GM21786 (cell line): Measurements from ENCODE around the gene PINK1.

Source experiments
- ATAC-seq: cut with Tn5 transposase; IDR thresholded peaks from one replicate; pipeline ENCODE4 v1.9.1; 2021; ENCODE audit not compliant: unreplicated experiment

Gene PINK1

GRCh38 chr1:20643080-20643479, 9.8 kb downstream of the PINK1 start:
- ATAC-seq = no peak

GRCh38 chr1:20644416-20644815, 11.2 kb downstream of the PINK1 start:
- no peak for ATAC-seq

GRCh38 chr1:20645414-20645813, 12.2 kb downstream of the PINK1 start:
- no peak for ATAC-seq

- ATAC-seq = no peak
These were observed 15.2 kb downstream of the PINK1 start for GRCh38 chr1:20648438-20648837.

- no peak for ATAC-seq
These were observed 15.7 kb downstream of the PINK1 start for GRCh38 chr1:20648946-20649345.

- ATAC-seq = no peak
These were observed 19.0 kb downstream of the PINK1 start for GRCh38 chr1:20652300-20652699.

- no peak for ATAC-seq
These were observed 20.9 kb downstream of the PINK1 start for GRCh38 chr1:20654104-20654690.

- no peak for ATAC-seq
These were observed 23.8 kb downstream of the PINK1 start for GRCh38 chr1:20657024-20657423.

GRCh38 chr1:20658166-20658915, 25.1 kb downstream of the PINK1 start:
- ATAC-seq = no peak

GRCh38 chr1:20660363-20660762, 27.1 kb downstream of the PINK1 start:
- no peak for ATAC-seq

GRCh38 chr1:20660847-20661206, 27.6 kb downstream of the PINK1 start:
- no peak for ATAC-seq

GRCh38 chr1:20661207-20662109, 28.2 kb downstream of the PINK1 start, which contains the start of gene DDOST:
DDOST (minus strand) TSS chr1:20661369; CDS start chr1:20661350, 19 bp downstream.
- peak; percentile 94 for ATAC-seq

GRCh38 chr1:20662110-20662475, 28.8 kb downstream of the PINK1 start:
- ATAC-seq = no peak

GRCh38 chr1:20663365-20663764, 30.1 kb downstream of the PINK1 start:
- ATAC-seq = no peak

- no peak for ATAC-seq
These were observed 30.9 kb downstream of the PINK1 start for GRCh38 chr1:20663969-20664715.

GRCh38 chr1:20665726-20666125, 32.5 kb downstream of the PINK1 start:
- ATAC-seq = no peak

GRCh38 chr1:20666146-20666545, 32.9 kb downstream of the PINK1 start:
- no peak for ATAC-seq

GRCh38 chr1:20666804-20667203, 33.5 kb downstream of the PINK1 start:
- no peak for ATAC-seq

- no peak for ATAC-seq
These were observed 35.3 kb downstream of the PINK1 start for GRCh38 chr1:20668581-20668980.

GRCh38 chr1:20670936-20671335, 37.7 kb downstream of the PINK1 start:
- no peak for ATAC-seq

- ATAC-seq = no peak
These were observed 39.0 kb downstream of the PINK1 start for GRCh38 chr1:20672265-20672632.
